Measurements from ENCODE around the gene SLC10A3.
A peak's percentile ranks its signal among the peaks of the same experiment; 100 is the strongest.

Gene SLC10A3

GRCh38 chrX:154462396-154462795 is 28.0 kb downstream of the SLC10A3 start:
- DNase-seq, result no peak

GRCh38 chrX:154460326-154460725 is 30.1 kb downstream of the SLC10A3 start:
- DNase-seq, result no peak

- DNase-seq, result no peak
Measured at GRCh38 chrX:154459832-154460231, 30.6 kb downstream of the SLC10A3 start.

GRCh38 chrX:154458954-154459778 is 31.3 kb downstream of the SLC10A3 start:
- DNase-seq, result no peak

- DNase-seq, result no peak
Measured at GRCh38 chrX:154458116-154458953, 32.1 kb downstream of the SLC10A3 start, which contains the start of gene PLXNA3. Gene PLXNA3, plus strand, starts transcription at chrX:154458281. Its CDS starts 1,903 bp downstream, at chrX:154460184.

GRCh38 chrX:154457491-154458115 is 32.8 kb downstream of the SLC10A3 start:
- DNase-seq, result no peak

GRCh38 chrX:154452823-154453222 is 37.6 kb downstream of the SLC10A3 start:
- no peak for DNase-seq

GRCh38 chrX:154450312-154450711 is 40.1 kb downstream of the SLC10A3 start:
- no peak for DNase-seq

GRCh38 chrX:154449618-154450017 is 40.8 kb downstream of the SLC10A3 start:
- DNase-seq, result no peak

GRCh38 chrX:154448484-154448883 is 41.9 kb downstream of the SLC10A3 start:
- DNase-seq, result no peak

- no peak for DNase-seq
Measured at GRCh38 chrX:154446430-154446829, 44.0 kb downstream of the SLC10A3 start.

- DNase-seq, result no peak
Measured at GRCh38 chrX:154445776-154446175, 44.7 kb downstream of the SLC10A3 start.

GRCh38 chrX:154444755-154445246 is 45.6 kb downstream of the SLC10A3 start:
- DNase-seq, result no peak

- DNase-seq, result peak; percentile 45
Measured at GRCh38 chrX:154443992-154444754, 46.3 kb downstream of the SLC10A3 start, which contains the start of gene FAM50A. Gene FAM50A, plus strand, starts transcription at chrX:154444141. Its CDS starts 95 bp downstream, at chrX:154444236.

- no peak for DNase-seq
Measured at GRCh38 chrX:154443479-154443910, 46.9 kb downstream of the SLC10A3 start.

GRCh38 chrX:154441984-154442707 is 48.3 kb downstream of the SLC10A3 start:
- DNase-seq, result no peak

- no peak for DNase-seq
Measured at GRCh38 chrX:154441564-154441963, 48.9 kb downstream of the SLC10A3 start.

GRCh38 chrX:154440623-154441357 is 49.6 kb downstream of the SLC10A3 start:
- no peak for DNase-seq

GRCh38 chrX:154439841-154440240 is 50.6 kb downstream of the SLC10A3 start:
- DNase-seq, result no peak

Data from NCI-H226 (cell line).